IMR-90 (cell line): ENCODE results near the gene TAS2R38. TPM values are rescaled to one million over a fixed set of nuclear protein-coding genes. Genes with fewer than 3 reads are reported as not detected.

Experiments used
- ATAC-seq: fragments of 200-7000 bp; cut with Tn5 transposase; 2 replicates; pipeline ENCODE4 v1.9.1; 2020; ENCODE audit warnings: low read depth, mild to moderate bottlenecking, moderate library complexity
- BruUV-seq: library from RNA; stranded (reverse); fragments of 400-500 nt; replicated peaks from 2 replicates; lab custom pipeline; 2021; lab: Mats Ljungman, UMichigan
- CTCF ChIA-PET: fragments of 300-600 bp; formaldehyde crosslinking; extraction: SDS; loops from one replicate; lab custom pipeline; 2021; ENCODE audit warnings: antibody characterized with exemption; lab: Yijun Ruan, JAX
- POLR2A ChIA-PET: fragments of 300-600 bp; sonication (Branson Sonifier 250); formaldehyde crosslinking; loops from one replicate; lab custom pipeline; 2022; ENCODE audit warnings: antibody characterized with exemption; ENCODE audit not compliant: unreplicated experiment; lab: Charles Lee
- DNase-seq: peaks from one replicate; pipeline ENCODE4 v3.0.0; 2013
- H2AFZ ChIP-seq: replicated peaks from 2 replicates; pipeline ENCODE3; 2013; ENCODE audit warnings: low read length, mild to moderate bottlenecking; ENCODE audit not compliant: poor library complexity
- H2AK5ac ChIP-seq: 2 replicates; pipeline ENCODE4 v1.6.1; 2013; ENCODE audit warnings: low read depth, low read length, inconsistent platforms
- H2AK9ac ChIP-seq: replicated peaks from 2 replicates; pipeline ENCODE3; 2013; ENCODE audit warnings: mild to moderate bottlenecking, low read depth, low read length, moderate library complexity; ENCODE audit not compliant: poor library complexity
- H2BK120ac ChIP-seq: 2 replicates; pipeline ENCODE4 v1.6.1; 2013; ENCODE audit warnings: low read depth, low read length, inconsistent platforms
- H2BK15ac ChIP-seq: 3 replicates; pipeline ENCODE4 v1.6.1; 2013; ENCODE audit warnings: low read depth, low read length, inconsistent platforms
- H2BK20ac ChIP-seq: 2 replicates; pipeline ENCODE4 v1.6.1; 2013; ENCODE audit warnings: low read depth, mild to moderate bottlenecking, inconsistent platforms, low read length, moderate library complexity
- H2BK5ac ChIP-seq: 2 replicates; pipeline ENCODE4 v1.6.1; 2013; ENCODE audit warnings: mild to moderate bottlenecking, low read depth, low read length, inconsistent platforms; ENCODE audit not compliant: poor library complexity, severe bottlenecking
- H3K14ac ChIP-seq: replicated peaks from 2 replicates; pipeline ENCODE4 v1.6.1; 2013; ENCODE audit warnings: low read depth, low read length, inconsistent platforms
- H3K18ac ChIP-seq: 2 replicates; pipeline ENCODE4 v1.6.1; 2013; ENCODE audit warnings: low read depth, low read length, control low read depth
- H3K23ac ChIP-seq: 2 replicates; pipeline ENCODE4 v1.6.1; 2013; ENCODE audit warnings: low read depth, low read length, inconsistent platforms
- H3K27ac ChIP-seq: 2 replicates; pipeline ENCODE4 v1.5.1; 2013; ENCODE audit warnings: mild to moderate bottlenecking, control low read depth, low read length; ENCODE audit not compliant: insufficient read depth
- H3K27me3 ChIP-seq: 2 replicates; pipeline ENCODE4 v1.6.1; 2013; ENCODE audit warnings: low read length; ENCODE audit not compliant: control insufficient read depth, insufficient read depth
- H3K36me3 ChIP-seq: 2 replicates; pipeline ENCODE4 v1.6.1; 2013; ENCODE audit warnings: low read length, mixed read lengths; ENCODE audit not compliant: control insufficient read depth, insufficient read depth
- H3K4ac ChIP-seq: 2 replicates; pipeline ENCODE4 v1.6.1; 2013; ENCODE audit warnings: low read depth, low read length, inconsistent platforms
- H3K4me1 ChIP-seq: 2 replicates; pipeline ENCODE4 v1.6.1; 2013; ENCODE audit warnings: low read length, mixed read lengths; ENCODE audit not compliant: control insufficient read depth, insufficient read depth
- H3K4me2 ChIP-seq: 2 replicates; pipeline ENCODE4 v1.6.1; 2013; ENCODE audit warnings: low read depth, mild to moderate bottlenecking, control low read depth, low read length, moderate library complexity
- H3K4me3 ChIP-seq: 2 replicates; pipeline ENCODE4 v1.5.1; 2013; ENCODE audit warnings: low read depth, mild to moderate bottlenecking, control low read depth, low read length, moderate library complexity; ENCODE audit not compliant: insufficient read depth
- H3K56ac ChIP-seq: 2 replicates; pipeline ENCODE4 v1.6.1; 2013; ENCODE audit warnings: low read length, inconsistent platforms; ENCODE audit not compliant: insufficient read depth; ENCODE audit errors: extremely low read depth
- H3K79me1 ChIP-seq, 2 experiments: 2 replicates each; pipeline ENCODE4 v1.6.1; 2013; ENCODE audit warnings: low read length in 2 of 2, inconsistent platforms in 1 of 2, low read depth in 1 of 2
- H3K9ac ChIP-seq: 2 replicates; pipeline ENCODE4 v1.6.1; 2013; ENCODE audit warnings: low read depth, low read length, control low read depth
- H3K9me1 ChIP-seq: 2 replicates; pipeline ENCODE4 v1.6.1; 2013; ENCODE audit warnings: low read length, inconsistent platforms; ENCODE audit not compliant: insufficient read depth
- H3K9me3 ChIP-seq: 2 replicates; pipeline ENCODE4 v1.6.1; 2013; ENCODE audit warnings: low read length; ENCODE audit not compliant: control insufficient read depth, insufficient read depth
- H4K20me1 ChIP-seq: 2 replicates; pipeline ENCODE4 v1.6.1; 2013; ENCODE audit warnings: low read length, inconsistent platforms; ENCODE audit not compliant: insufficient read depth
- H4K5ac ChIP-seq: 2 replicates; pipeline ENCODE4 v1.6.1; 2013; ENCODE audit warnings: mild to moderate bottlenecking, low read depth, low read length, control low read depth
- H4K8ac ChIP-seq, 2 experiments: 2 replicates each; pipeline ENCODE4 v1.6.1; 2013; ENCODE audit warnings: low read depth in 2 of 2, low read length in 2 of 2, control low read depth in 1 of 2, inconsistent platforms in 1 of 2
- H4K91ac ChIP-seq: 2 replicates; pipeline ENCODE4 v1.6.1; 2013; ENCODE audit warnings: low read depth, low read length, inconsistent platforms; ENCODE audit not compliant: insufficient read depth
- CHD1 ChIP-seq: IDR thresholded peaks from 2 replicates; pipeline ENCODE4 v1.6.1; 2012; ENCODE audit warnings: low read depth, low read length, improper control_type of control experiment
- FOS ChIP-seq: fragments of 150-350 bp; IDR thresholded peaks from 2 replicates; pipeline ENCODE4 v1.6.1; 2016; ENCODE audit warnings: low read depth, low read length
- MAZ ChIP-seq: IDR thresholded peaks from 2 replicates; pipeline ENCODE4 v1.6.1; 2012; ENCODE audit warnings: low read depth, mild to moderate bottlenecking, low read length, improper control_type of control experiment, moderate library complexity, borderline replicate concordance
- RAD21 ChIP-seq: IDR thresholded peaks from 2 replicates; pipeline ENCODE4 v1.6.1; 2012; ENCODE audit warnings: low read length, improper control_type of control experiment
- RFX5 ChIP-seq: IDR thresholded peaks from 2 replicates; pipeline ENCODE4 v1.8.0; 2012; ENCODE audit warnings: low read depth, mild to moderate bottlenecking, low read length, moderate library complexity
- SMC3 ChIP-seq: fragments of 150-350 bp; IDR thresholded peaks from 2 replicates; pipeline ENCODE4 v1.6.1; 2016; ENCODE audit warnings: low read depth, mild to moderate bottlenecking, antibody characterized with exemption, low read length, moderate library complexity
- WGBS, 2 experiments: methylation state at CpG; one replicate each; pipeline versions ENCODE4 v1.1.5 to v1.1.7; 2013; ENCODE audit warnings: missing lambda C conversion rate in 2 of 2; ENCODE audit not compliant: insufficient read length in 1 of 2; ENCODE audit errors: extremely low coverage in 2 of 2; 5-methylcytosine and 5-hydroxymethylcytosine counted together
- dilution Hi-C: fragments of 300-500 bp; cut with HindIII; formaldehyde crosslinking; loops from one replicate; pipeline ENCODE4 v1.14.3; 2018; ENCODE audit warnings: low sequenced_read_pairs; ENCODE audit not compliant: unreplicated experiment
- in situ Hi-C: fragments of 300-500 bp; cut with MboI; formaldehyde crosslinking; loops from 3 replicates; pipeline ENCODE4 v1.14.3; 2019; ENCODE audit warnings: low sequenced_read_pairs, inconsistent platforms, mixed read lengths
- intact Hi-C: fragments of 100-400 bp; cut with micrococcal nuclease; formaldehyde crosslinking; loops from 2 replicates; pipeline ENCODE4 v1.10.0; 2022
- polyA plus RNA-seq, 3 experiments: library from polyadenylated mRNA; depleted of rRNA; stranded (reverse); fragments of >200 nt; gene quantifications; 2 replicates each; pipeline ENCODE4 v1.2.3, GENCODE V29; 2012; ENCODE audit warnings: low replicate concordance in 1 of 3
- total RNA-seq: library from RNA; depleted of rRNA; stranded (reverse); fragments of >200 nt; gene quantifications from 2 replicates; pipeline ENCODE4 v1.2.3, GENCODE V29; 2012
- TF ChIP-seq, protein P1 (sequence below): fragments of 150-350 bp; IDR thresholded peaks from 2 replicates; pipeline ENCODE4 v1.6.1; 2016; ENCODE audit warnings: low read depth, mild to moderate bottlenecking, low read length, moderate library complexity, borderline replicate concordance
- TF ChIP-seq, protein P2 (sequence below): fragments of 150-350 bp; IDR thresholded peaks from 2 replicates; pipeline ENCODE4 v1.6.1; 2017; ENCODE audit warnings: mild to moderate bottlenecking, antibody characterized with exemption, low read length, low read depth

Gene TAS2R38
- total and polyA plus RNA-seq, 2 of the 4 experiments (the other 2 are of a cell fraction) = not detected

DNA sequence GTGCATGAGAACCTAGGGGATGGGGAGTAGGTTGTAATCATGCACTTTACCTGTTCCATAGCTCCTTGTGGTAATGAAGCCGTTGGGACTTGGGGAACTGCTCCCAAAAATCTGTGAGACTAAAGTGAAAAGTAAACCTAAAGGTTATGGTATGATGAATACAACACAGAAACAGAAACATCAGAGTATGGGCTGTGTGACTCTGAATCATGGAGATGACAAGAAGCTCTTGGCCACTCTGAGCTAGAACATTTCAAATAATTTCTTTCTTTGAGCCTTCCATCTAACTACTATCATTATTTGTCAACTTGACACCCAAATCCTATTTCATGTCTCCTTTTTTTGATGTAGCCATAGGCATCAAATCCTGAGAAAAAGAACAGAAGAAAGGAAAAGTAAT is 29.7 kb downstream of the TAS2R38 start:
- DNase-seq = no peak
- Histone ChIP-seq H2AK9ac (no peak overlapping the region), H3K27me3 (no peaks in the 10 kb centered on the region), H2BK120ac (no peak overlapping the region), H3K14ac (no peak overlapping the region), H2BK15ac (no peak overlapping the region), H3K27ac (no peak overlapping the region), H3K4ac (no peak overlapping the region), H4K91ac (no peak overlapping the region), H3K4me2 (no peak overlapping the region), H2AK5ac (no peak overlapping the region), H4K5ac (no peak overlapping the region), H3K56ac (no peak overlapping the region), H4K20me1 (no peaks in the 10 kb centered on the region), H2AFZ (no peak overlapping the region), H3K9ac (no peak overlapping the region), H4K8ac (no peak overlapping the region), H2BK20ac (no peak overlapping the region), H2BK5ac (no peak overlapping the region), H3K23ac (no peak overlapping the region), H3K36me3 (no peaks in the 10 kb centered on the region), H3K9me1 (no peaks in the 10 kb centered on the region), H3K9me3 (peaks cover 9% of the 10 kb centered on the region), H3K4me1 (no peaks in the 10 kb centered on the region), H3K18ac (no peak overlapping the region), H3K4me3 (no peak overlapping the region), H3K79me1 (no peaks in the 10 kb centered on the region)
- intact Hi-C loops (no loop called here), dilution Hi-C loops (no loop called here), in situ Hi-C loops (no loop called here)
- TF ChIP-seq MAZ = no peak
- TF ChIP-seq, protein P1, sequence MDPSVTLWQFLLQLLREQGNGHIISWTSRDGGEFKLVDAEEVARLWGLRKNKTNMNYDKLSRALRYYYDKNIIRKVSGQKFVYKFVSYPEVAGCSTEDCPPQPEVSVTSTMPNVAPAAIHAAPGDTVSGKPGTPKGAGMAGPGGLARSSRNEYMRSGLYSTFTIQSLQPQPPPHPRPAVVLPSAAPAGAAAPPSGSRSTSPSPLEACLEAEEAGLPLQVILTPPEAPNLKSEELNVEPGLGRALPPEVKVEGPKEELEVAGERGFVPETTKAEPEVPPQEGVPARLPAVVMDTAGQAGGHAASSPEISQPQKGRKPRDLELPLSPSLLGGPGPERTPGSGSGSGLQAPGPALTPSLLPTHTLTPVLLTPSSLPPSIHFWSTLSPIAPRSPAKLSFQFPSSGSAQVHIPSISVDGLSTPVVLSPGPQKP = no peak
- TF ChIP-seq, protein P2, sequence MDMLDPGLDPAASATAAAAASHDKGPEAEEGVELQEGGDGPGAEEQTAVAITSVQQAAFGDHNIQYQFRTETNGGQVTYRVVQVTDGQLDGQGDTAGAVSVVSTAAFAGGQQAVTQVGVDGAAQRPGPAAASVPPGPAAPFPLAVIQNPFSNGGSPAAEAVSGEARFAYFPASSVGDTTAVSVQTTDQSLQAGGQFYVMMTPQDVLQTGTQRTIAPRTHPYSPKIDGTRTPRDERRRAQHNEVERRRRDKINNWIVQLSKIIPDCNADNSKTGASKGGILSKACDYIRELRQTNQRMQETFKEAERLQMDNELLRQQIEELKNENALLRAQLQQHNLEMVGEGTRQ = no peak
- no peak for TF ChIP-seq RAD21
- TF ChIP-seq FOS = no peak
- no peak for TF ChIP-seq CHD1
- TF ChIP-seq SMC3 = no peak
- TF ChIP-seq RFX5 = no peak
- no TSS peak for BruUV-seq
- whole genome bisulfite sequencing, 2 experiments = no CpG with 5 or more reads among the region's 1 CpG
- ATAC-seq = no peak
- POLR2A ChIA-PET = no interaction called here
- CTCF ChIA-PET = no interaction called here
